Nephron progenitor cell (in vitro differentiated cells): Measurements from ENCODE around the gene IL15RA.

Source experiments
- DNase-seq: peaks from one replicate; pipeline ENCODE4 v3.0.0; 2021
- H3K27ac Mint-ChIP-seq: 2 replicates; pipeline ENCODE4 v1.8.0; 2021; ENCODE audit warnings: mild to moderate bottlenecking, moderate library complexity, mixed read lengths
- H3K27me3 Mint-ChIP-seq: 2 replicates; pipeline ENCODE4 v1.8.0; 2021; ENCODE audit warnings: mild to moderate bottlenecking, low read depth, mixed read lengths; ENCODE audit not compliant: poor library complexity
- H3K36me3 Mint-ChIP-seq: 2 replicates; pipeline ENCODE4 v1.8.0; 2021; ENCODE audit warnings: low read depth, mixed read lengths
- H3K4me1 Mint-ChIP-seq: 2 replicates; pipeline ENCODE4 v1.8.0; 2021; ENCODE audit warnings: mixed read lengths
- H3K4me3 Mint-ChIP-seq: 2 replicates; pipeline ENCODE4 v1.8.0; 2021; ENCODE audit warnings: mild to moderate bottlenecking, moderate library complexity, mixed read lengths
- H3K9me3 Mint-ChIP-seq: 2 replicates; pipeline ENCODE4 v1.8.0; 2021; ENCODE audit warnings: mild to moderate bottlenecking, moderate library complexity, mixed read lengths
- TF ChIP-seq, protein P1 (sequence below): fragments of 200-600 bp; sonication (generic); IDR thresholded peaks from 2 replicates; pipeline ENCODE4 v1.5.0; 2021; ENCODE audit warnings: antibody characterized with exemption

Gene IL15RA

DNA sequence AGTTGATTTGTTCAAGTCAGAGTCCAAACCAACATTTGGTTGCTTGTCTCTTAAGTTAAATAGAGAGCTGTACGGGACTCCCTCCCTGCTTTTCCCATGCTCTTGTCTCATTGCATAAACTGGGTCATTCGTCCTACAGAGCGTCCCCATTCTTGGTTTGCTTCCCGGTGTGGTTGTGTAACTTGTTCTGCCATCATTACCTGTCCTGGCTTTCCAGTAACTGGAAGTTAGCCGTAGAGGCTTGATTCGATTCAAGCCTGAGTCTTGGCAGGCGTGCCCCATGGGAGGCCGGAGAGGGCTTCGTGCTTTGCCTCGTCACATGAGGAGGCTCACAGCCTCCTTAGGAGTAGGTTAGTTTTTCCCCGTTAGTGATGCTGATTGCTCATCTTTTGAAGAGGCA is 47.1 kb downstream of the IL15RA start:
- H3K27me3 Mint-ChIP-seq, result peaks cover 5% of the 10 kb centered on the region
- no peaks in the 10 kb centered on the region for H3K9me3 Mint-ChIP-seq
- DNase-seq, result no peak
- peaks cover 79% of the 10 kb centered on the region for H3K36me3 Mint-ChIP-seq
- no peak overlapping the region for H3K4me3 Mint-ChIP-seq
- no peaks in the 10 kb centered on the region for H3K4me1 Mint-ChIP-seq
- TF ChIP-seq, protein P1, sequence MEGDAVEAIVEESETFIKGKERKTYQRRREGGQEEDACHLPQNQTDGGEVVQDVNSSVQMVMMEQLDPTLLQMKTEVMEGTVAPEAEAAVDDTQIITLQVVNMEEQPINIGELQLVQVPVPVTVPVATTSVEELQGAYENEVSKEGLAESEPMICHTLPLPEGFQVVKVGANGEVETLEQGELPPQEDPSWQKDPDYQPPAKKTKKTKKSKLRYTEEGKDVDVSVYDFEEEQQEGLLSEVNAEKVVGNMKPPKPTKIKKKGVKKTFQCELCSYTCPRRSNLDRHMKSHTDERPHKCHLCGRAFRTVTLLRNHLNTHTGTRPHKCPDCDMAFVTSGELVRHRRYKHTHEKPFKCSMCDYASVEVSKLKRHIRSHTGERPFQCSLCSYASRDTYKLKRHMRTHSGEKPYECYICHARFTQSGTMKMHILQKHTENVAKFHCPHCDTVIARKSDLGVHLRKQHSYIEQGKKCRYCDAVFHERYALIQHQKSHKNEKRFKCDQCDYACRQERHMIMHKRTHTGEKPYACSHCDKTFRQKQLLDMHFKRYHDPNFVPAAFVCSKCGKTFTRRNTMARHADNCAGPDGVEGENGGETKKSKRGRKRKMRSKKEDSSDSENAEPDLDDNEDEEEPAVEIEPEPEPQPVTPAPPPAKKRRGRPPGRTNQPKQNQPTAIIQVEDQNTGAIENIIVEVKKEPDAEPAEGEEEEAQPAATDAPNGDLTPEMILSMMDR, result no peak
- H3K27ac Mint-ChIP-seq, result no peak overlapping the region

DNA sequence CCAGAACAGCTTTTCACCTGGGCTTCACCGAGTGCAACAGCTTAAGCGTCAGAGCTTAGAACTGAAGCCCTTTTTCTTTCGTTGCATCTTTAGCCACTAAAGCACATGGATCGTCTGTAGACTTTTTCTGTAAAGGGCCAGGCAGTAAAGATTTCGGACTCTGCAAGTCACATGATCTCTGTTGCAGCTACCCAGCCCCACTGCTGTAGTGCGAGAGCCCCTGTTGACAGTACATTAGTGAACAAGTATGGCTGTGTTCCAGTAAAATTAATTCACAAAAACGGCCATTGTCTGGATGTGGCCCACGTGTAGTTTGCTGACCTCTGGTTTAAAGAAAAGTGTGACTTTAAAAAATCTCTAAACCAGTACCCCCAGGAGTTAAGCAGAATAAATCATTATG is 47.9 kb downstream of the IL15RA start:
- H3K27ac Mint-ChIP-seq, result no peak overlapping the region
- no peaks in the 10 kb centered on the region for H3K4me1 Mint-ChIP-seq
- DNase-seq, result no peak
- H3K4me3 Mint-ChIP-seq, result no peak overlapping the region
- peaks cover 85% of the 10 kb centered on the region for H3K36me3 Mint-ChIP-seq
- H3K27me3 Mint-ChIP-seq, result peaks cover 5% of the 10 kb centered on the region
- H3K9me3 Mint-ChIP-seq, result no peaks in the 10 kb centered on the region
- TF ChIP-seq, protein P1, result no peak

DNA sequence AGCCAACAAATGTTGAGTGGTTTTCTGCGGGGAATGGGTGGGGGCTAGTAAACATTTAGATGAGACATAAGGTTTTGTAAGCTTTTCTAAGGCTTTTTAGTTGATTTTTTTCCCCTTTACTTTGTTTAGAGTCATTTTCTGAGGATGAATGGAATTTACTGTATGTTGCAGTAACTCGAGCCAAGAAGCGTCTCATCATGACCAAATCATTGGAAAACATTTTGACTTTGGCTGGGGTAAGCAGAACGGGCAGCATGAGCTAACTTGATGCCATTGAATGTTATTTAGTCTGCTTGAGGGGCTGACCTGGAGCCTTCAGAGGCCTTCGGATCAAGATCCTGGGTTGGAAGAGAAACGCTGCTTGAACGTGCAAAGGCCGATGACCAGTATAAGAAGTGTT is 50.0 kb downstream of the IL15RA start:
- Mint-ChIP-seq H3K27me3 (peaks cover 3% of the 10 kb centered on the region), H3K27ac (peak overlapping the region; percentile 32), H3K36me3 (peaks cover 86% of the 10 kb centered on the region), H3K4me1 (no peaks in the 10 kb centered on the region), H3K9me3 (no peaks in the 10 kb centered on the region), H3K4me3 (no peak overlapping the region)
- TF ChIP-seq, protein P1, result no peak
- DNase-seq, result no peak

DNA sequence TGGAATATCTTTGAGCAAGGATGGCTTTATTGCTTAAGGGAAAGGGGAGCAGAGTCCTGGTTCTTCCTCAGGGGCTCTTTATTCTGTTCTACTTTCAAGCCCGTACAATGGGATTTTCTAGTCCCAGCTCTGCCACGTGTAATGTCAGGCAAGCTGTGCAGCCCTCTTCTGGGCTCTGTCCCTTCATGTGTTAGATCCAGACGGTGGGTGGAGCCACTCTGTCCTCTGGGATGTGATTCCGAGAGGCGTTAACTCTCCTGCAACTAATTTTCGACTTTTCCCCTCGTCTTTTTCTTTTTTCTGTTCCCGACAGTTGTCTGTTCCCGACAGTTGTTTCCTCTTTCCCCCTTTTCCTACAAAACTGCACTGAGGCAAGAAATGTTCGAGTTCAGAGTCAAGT is 52.5 kb downstream of the IL15RA start:
- Mint-ChIP-seq H3K27ac (no peak overlapping the region), H3K4me1 (no peaks in the 10 kb centered on the region), H3K27me3 (no peaks in the 10 kb centered on the region), H3K36me3 (peaks cover 85% of the 10 kb centered on the region), H3K4me3 (no peak overlapping the region), H3K9me3 (no peaks in the 10 kb centered on the region)
- no peak for DNase-seq
- TF ChIP-seq, protein P1, result no peak

DNA sequence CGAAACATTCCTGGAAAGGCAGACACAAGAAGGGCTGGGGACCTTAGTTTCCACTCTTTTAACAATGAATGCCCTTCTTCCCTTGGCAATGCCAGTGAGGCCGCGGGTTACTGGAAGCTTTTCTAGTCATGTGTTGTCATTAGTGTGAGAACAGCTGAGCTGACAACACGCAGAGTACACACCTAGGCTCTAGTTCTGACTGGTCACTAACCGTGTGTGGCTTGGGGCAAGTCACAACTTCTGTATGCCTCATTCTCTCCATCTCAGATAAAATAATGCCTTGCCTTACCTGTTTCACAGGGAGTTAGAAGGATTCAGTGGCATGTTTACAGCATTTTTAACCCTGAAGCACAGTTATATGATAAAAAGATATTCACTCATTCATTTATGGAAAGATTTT is 55.6 kb downstream of the IL15RA start:
- H3K4me3 Mint-ChIP-seq, result no peak overlapping the region

DNA sequence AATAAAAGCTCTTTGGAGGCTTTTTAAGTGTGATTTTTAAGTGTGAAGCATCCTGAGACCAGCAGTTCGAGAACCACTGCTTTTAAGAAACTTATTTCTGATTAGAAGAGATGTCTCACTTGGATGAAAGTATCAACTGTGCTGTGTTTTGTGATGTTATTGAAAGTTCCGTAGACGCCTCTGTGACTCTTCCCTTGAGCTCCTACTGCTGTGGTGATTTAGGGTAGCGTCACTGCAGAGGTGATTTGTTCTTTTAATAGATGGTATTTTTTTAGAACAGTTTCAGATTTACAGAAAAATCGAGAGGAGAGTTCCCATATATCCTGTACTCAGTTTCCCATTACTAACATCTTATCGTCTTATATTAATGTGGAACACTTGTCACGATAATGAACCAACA is 57.8 kb downstream of the IL15RA start:
- Mint-ChIP-seq H3K27me3 (no peaks in the 10 kb centered on the region), H3K4me3 (no peak overlapping the region), H3K27ac (no peak overlapping the region), H3K36me3 (peaks cover 76% of the 10 kb centered on the region), H3K4me1 (no peaks in the 10 kb centered on the region), H3K9me3 (no peaks in the 10 kb centered on the region)
- TF ChIP-seq, protein P1, result no peak
- no peak for DNase-seq

More for the DNA sequence above, 55.6 kb downstream of the IL15RA start:
- H3K27ac Mint-ChIP-seq, result no peak overlapping the region
- no peaks in the 10 kb centered on the region for H3K4me1 Mint-ChIP-seq
- no peak for DNase-seq
- H3K27me3 Mint-ChIP-seq, result no peaks in the 10 kb centered on the region
- TF ChIP-seq, protein P1, result no peak
- H3K9me3 Mint-ChIP-seq, result no peaks in the 10 kb centered on the region
- H3K36me3 Mint-ChIP-seq, result peaks cover 75% of the 10 kb centered on the region
